Testis (tissue), 2 donors: ENCODE measurements around the gene TMSB10.

Experiments
- POLR2A ChIP-seq: fragments of 450-650 bp; IDR thresholded peaks from one replicate; pipeline ENCODE4 v1.6.1; 2017; ENCODE audit warnings: antibody characterized with exemption, mild to moderate bottlenecking, moderate library complexity
- TF ChIP-seq, protein P1 (sequence below), 3 experiments: fragments of 450-650 bp in 2 of 3; fragments of 200-600 bp in 1 of 3; sonication (generic) in 1 of 3; IDR thresholded peaks; one replicate each; pipeline ENCODE4 v1.5.1; 2016 to 2019; ENCODE audit warnings: antibody characterized with exemption in 3 of 3, mild to moderate bottlenecking in 2 of 3, moderate library complexity in 1 of 3

DNA sequence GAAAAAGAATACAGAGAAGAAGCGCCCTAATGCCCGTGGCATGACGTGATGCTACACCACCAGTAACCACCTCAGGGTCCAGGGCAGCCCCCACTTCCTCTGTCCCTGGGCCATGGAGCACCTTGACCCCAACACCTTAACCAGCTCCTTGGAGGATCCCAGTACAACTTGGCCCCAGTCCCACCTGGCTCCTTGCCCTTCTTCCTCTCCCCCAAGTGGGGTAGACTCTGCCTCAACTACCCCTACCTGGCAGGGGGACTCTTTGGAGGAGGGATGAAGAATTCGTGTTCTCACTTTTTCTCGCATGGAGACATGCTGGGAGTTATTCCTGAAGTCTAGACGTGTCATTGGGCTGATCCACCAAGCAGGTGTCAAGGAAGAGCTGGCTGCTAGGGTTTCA, 43.5 kb upstream of the TMSB10 start:
- TF ChIP-seq, protein P1, sequence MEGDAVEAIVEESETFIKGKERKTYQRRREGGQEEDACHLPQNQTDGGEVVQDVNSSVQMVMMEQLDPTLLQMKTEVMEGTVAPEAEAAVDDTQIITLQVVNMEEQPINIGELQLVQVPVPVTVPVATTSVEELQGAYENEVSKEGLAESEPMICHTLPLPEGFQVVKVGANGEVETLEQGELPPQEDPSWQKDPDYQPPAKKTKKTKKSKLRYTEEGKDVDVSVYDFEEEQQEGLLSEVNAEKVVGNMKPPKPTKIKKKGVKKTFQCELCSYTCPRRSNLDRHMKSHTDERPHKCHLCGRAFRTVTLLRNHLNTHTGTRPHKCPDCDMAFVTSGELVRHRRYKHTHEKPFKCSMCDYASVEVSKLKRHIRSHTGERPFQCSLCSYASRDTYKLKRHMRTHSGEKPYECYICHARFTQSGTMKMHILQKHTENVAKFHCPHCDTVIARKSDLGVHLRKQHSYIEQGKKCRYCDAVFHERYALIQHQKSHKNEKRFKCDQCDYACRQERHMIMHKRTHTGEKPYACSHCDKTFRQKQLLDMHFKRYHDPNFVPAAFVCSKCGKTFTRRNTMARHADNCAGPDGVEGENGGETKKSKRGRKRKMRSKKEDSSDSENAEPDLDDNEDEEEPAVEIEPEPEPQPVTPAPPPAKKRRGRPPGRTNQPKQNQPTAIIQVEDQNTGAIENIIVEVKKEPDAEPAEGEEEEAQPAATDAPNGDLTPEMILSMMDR (IDR thresholded peaks at IDR 0.05), result no peak
- TF ChIP-seq POLR2A, result no peak
